Right lobe of liver (tissue), 4 donors: ENCODE measurements around the gene TMEM200A.

Source experiments
- CTCF ChIP-seq, 4 donors: fragments of 200-600 bp in 3 of 4; fragments of 450-650 bp in 1 of 4; IDR thresholded peaks; one replicate each; pipeline versions ENCODE4 v1.5.1 to v1.8.0; 2016 to 2022; ENCODE audit warnings: antibody characterized with exemption in 4 of 4, mild to moderate bottlenecking in 2 of 4
- POLR2A ChIP-seq: fragments of 450-650 bp; IDR thresholded peaks from one replicate; pipeline ENCODE4 v1.6.1; 2017; ENCODE audit warnings: antibody characterized with exemption, mild to moderate bottlenecking
- donor health status: DM: no; HTN: no; CAD: no.
- donor health status: DM: no; HTN: no; CAD: no.
- donor health status: DM: no; HTN: yes; CAD: no.

- no peak for TF ChIP-seq CTCF (IDR thresholded peaks at IDR 0.05)
- TF ChIP-seq POLR2A: no peak
Observed at GRCh38 chr6:130473886-130474285, 108.1 kb downstream of the TMEM200A start.
